Tibial nerve (tissue), 3 donors: ENCODE data around the gene ZMAT3.

Experiments used
- EP300 ChIP-seq, 2 donors: sonication (generic); formaldehyde crosslinking; IDR thresholded peaks; one replicate each; pipeline ENCODE4 v1.6.1; 2017; ENCODE audit warnings: antibody characterized with exemption in 2 of 2, mild to moderate bottlenecking in 1 of 2
- POLR2A ChIP-seq, 2 donors: fragments of 450-650 bp; IDR thresholded peaks; one replicate each; pipeline ENCODE4 v1.6.1; 2017; ENCODE audit warnings: antibody characterized with exemption in 2 of 2, mild to moderate bottlenecking in 2 of 2, moderate library complexity in 2 of 2

DNA sequence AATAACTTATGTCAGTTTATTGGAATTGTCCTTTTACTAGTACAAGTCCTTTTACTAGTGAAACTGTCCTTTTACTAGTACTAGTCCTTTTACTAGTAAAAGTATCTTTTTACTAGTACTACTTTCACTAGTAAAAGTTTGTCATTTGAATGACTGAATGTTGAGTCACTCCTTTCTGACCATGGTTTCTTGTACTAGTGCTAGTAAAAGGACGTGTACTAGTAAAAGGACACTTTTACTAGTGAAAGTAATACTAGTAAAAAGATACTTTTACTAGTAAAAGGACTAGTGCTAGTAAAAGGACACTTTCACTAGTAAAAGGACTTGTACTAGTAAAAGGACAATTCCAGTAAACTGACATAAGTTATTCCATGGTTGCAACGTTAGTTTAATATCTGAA lies 96.3 kb downstream of the ZMAT3 start:
- no peak for TF ChIP-seq POLR2A (IDR thresholded peaks at IDR 0.05)
- no peak for TF ChIP-seq EP300 (IDR thresholded peaks at IDR 0.05)
